NB4 (cell line): ENCODE results near the gene NDOR1.

Source experiments
- DNase-seq: peaks from one replicate; pipeline ENCODE4 v3.0.0; 2010; ENCODE audit warnings: low read depth
- H3K4me3 ChIP-seq: one replicate; pipeline ENCODE4 v1.5.1; 2011; ENCODE audit warnings: mild to moderate bottlenecking, low read depth, low read length, moderate library complexity
- CTCF ChIP-seq: IDR thresholded peaks from one replicate; pipeline ENCODE4 v1.5.1; 2012; ENCODE audit warnings: low read depth, low read length
- MAX ChIP-seq: IDR thresholded peaks from 2 replicates; pipeline ENCODE4 v1.6.1; 2011; ENCODE audit warnings: low read depth, low read length
- MYC ChIP-seq: IDR thresholded peaks from 2 replicates; pipeline ENCODE4 v1.6.1; 2011; ENCODE audit warnings: low read depth, low read length
- POLR2A ChIP-seq: IDR thresholded peaks from 2 replicates; pipeline ENCODE4 v1.6.1; 2011; ENCODE audit warnings: mild to moderate bottlenecking; ENCODE audit not compliant: insufficient read length; ENCODE audit errors: extremely low read depth

NDOR1 gene

GRCh38 chr9:137224830-137225694, 19.6 kb downstream of the NDOR1 start, which contains the start of gene CYSRT1:
CYSRT1 (plus strand) TSS chr9:137225174; CDS start chr9:137225622, 448 bp downstream.
- no peak for DNase-seq
- H3K4me3 ChIP-seq: peak within 1 kb of the TSS; percentile 68
- TF ChIP-seq MAX (no peak), MYC (no peak)

GRCh38 chr9:137225699-137226331, 20.3 kb downstream of the NDOR1 start:
- no peak for DNase-seq
- H3K4me3 ChIP-seq: no peak overlapping the region
- TF ChIP-seq POLR2A: no peak
- no peak for TF ChIP-seq MYC
- TF ChIP-seq CTCF: no peak
- TF ChIP-seq MAX: no peak

- no peak for TF ChIP-seq POLR2A
- no peak for TF ChIP-seq MAX
- no peak for TF ChIP-seq MYC
- TF ChIP-seq CTCF: no peak
- DNase-seq: no peak
- H3K4me3 ChIP-seq: no peak overlapping the region
Observed at GRCh38 chr9:137226338-137227053, 21.0 kb downstream of the NDOR1 start.

GRCh38 chr9:137227054-137227852, 21.8 kb downstream of the NDOR1 start, which contains the start of gene RNF224:
RNF224 (plus strand) TSS chr9:137227502; CDS start chr9:137228336, 834 bp downstream.
- no peak within 1 kb of the TSS for H3K4me3 ChIP-seq
- peak; percentile 80 for DNase-seq
- TF ChIP-seq MYC (0 out of 2 replicates have a peak, but pooled peaks have one; percentile 51), CTCF (peak; percentile 76), MAX (peak; percentile 87), POLR2A (no peak)

- no peak overlapping the region for H3K4me3 ChIP-seq
- no peak for TF ChIP-seq CTCF
- no peak for TF ChIP-seq MAX
- TF ChIP-seq POLR2A: no peak
- TF ChIP-seq MYC: no peak
- no peak for DNase-seq
Observed at GRCh38 chr9:137227853-137228505, 22.5 kb downstream of the NDOR1 start.
